ENCODE results near the gene TSPAN12.
"Not testable (repeated sequence)": the region's sequence is repeated elsewhere in the genome, so short reads cannot be mapped to it uniquely, and the experiment has no call there.

Gene TSPAN12, protein sequence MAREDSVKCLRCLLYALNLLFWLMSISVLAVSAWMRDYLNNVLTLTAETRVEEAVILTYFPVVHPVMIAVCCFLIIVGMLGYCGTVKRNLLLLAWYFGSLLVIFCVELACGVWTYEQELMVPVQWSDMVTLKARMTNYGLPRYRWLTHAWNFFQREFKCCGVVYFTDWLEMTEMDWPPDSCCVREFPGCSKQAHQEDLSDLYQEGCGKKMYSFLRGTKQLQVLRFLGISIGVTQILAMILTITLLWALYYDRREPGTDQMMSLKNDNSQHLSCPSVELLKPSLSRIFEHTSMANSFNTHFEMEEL

DNA sequence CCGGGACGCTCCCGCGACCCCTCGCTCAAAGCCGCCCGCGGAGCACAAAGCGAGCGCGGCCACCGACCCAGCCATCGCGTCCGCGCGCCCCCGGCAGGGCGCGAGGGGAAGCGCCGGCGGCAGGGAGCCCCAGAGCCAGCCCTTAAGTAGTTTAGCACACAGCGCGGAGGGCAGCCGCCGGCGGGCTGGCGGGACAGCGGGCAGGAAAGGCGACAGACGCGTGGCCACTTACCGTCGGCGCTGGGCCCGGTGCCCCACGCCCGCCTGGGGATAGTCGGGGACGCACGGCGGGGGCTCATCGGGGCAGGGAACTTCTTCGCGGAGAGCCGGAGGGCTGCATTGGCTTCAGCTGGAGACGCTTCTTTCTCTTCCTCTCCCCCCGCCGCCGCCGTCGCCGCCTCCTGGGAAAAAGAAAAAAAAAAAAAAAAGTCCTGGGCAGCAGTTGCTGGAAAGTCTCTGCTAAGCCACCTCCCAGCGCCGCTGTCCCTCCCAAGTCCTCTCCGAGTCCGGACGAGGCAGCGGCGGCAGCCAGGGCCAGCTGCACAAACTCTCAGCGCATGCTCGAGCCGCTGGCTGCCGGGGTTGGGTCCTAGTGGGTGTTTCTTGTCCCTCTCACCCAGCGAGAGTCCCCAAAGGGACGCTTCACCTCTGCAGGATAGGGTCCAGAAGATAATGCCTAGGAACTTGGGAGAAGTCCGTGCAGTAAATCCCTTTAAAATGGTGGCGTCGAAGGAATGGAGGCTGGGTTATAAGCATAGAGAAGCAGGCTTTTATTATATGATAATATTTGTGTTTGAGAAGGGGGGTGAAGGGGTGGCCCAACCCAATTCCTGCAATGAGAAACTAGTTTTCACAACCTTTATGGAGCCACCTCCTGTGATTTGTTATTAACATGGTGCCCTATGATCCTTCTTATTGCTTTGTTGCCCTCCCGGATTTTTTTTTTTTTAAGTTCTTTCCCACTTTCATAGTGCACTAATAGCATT lies at the start of gene TSPAN12:
TSS of gene TSPAN12 (minus strand) at position 557 of the 986 bp plus-strand sequence. CDS start 1,381 bp downstream, outside the sequence.
- DNase-seq = peak; percentile 22

DNA sequence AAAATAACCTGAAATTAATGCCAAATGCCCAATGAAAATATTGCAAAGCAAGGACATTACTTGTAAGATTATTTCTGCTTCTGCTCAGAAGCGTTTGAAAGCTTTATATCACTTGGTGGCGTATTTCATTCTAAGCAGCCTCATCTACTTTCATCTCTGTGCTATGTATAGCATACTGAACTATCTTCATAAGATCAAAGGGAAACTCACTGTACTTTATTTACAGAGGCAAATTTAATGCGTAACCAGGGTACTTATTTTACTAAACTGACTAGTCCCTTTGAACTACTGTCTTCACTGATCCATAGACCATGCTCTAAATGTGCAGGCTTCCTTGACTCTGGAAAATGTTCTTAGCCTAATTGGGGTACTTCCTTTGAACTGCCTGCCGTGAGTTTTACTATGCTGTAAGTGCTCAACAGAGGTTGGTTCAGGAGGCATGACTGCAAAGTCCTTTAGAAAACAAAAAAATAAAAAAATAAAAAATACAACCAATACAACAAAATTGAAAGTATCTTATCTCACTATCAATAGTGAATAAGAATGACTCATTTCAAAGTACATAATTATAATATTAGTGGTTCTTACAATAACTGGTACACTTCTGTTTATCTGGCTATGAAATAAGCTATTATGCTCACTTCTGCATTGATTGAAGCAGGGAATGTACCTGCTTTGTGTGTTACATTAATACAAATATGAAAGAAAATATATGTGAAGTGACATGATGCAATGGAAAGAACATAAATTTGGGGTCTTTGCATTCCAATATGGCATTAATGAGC lies 41.0 kb upstream of the TSPAN12 start:
- no peak for DNase-seq

DNA sequence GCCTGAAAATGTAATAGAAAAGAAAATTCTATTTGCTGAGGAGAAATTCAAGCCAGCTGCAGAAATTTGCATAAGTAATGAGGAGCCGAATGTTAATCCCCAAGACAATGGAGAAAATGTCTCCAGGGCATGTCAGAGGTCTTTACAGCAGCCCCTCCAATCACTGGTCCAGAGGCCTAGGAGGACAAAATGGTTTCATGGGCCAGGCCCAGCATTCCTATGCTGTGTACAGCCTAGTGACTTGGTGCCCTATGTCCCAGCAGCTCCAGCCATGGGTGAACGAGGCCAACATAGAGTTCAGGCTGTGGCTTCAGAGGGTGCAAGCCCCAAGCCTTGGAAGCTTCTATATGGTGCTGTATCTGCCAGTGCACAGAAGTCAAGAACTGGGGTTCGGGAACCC lies 37.3 kb upstream of the TSPAN12 start:
- DNase-seq = not testable (repeated sequence)

DNA sequence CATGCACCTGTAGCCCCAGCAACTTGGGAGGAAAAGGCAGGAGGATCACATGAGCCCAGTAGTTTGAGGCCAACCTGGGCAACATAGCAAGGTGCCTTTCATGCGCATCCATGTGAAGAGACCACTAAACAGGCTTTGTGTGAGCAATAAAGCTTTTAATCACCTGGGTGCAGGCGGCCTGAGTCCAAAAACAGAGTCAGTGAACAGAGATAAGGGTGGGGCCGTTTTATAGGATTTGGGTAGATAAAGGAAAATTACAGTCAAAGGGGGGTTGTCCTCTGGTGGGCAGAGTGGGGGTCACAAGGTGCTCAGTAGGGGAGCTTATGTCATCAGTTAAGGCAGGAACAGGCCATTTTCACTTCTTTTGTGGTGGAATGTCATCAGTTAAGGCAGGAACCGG lies 27.7 kb upstream of the TSPAN12 start:
- DNase-seq = not testable (repeated sequence)

DNA sequence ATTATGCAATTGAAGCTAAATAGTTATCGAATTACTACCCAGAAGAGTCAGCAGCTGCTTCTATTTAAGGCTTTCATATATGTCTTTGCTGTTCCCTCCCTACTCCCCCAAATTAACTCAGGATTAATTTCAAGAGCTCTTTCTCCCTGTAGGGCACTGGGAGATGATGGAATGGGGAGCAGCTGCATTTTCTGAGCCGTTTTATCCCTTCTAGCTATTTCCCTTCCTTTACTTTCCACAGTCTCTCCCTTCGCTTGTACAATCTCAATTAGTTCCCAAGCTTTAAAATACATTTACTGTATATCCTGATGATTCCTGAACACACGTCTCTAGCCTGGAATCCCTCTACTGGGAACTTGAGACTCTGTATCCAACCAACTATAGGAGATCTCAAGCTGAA lies 19.8 kb upstream of the TSPAN12 start:
- no peak for DNase-seq

DNA sequence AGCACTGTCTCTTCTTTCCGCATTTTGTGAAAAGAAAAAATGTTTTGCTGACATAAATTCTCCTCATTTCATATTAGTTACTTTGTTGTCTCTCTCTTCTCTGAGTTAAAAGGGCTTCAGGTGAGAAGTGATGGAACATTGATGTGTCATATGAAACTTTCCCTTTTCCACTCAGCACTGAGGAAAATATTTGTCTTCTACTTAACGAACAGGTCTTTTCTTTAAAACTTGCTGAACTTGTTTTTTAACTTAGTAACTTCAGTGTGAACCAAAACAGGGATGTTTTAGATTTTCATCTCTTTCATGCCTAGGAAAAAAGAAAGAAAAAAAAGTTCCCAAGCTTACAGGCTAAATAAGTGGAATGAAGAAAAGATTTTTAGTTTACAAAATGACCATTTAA lies 19.0 kb upstream of the TSPAN12 start:
- DNase-seq = no peak

DNA sequence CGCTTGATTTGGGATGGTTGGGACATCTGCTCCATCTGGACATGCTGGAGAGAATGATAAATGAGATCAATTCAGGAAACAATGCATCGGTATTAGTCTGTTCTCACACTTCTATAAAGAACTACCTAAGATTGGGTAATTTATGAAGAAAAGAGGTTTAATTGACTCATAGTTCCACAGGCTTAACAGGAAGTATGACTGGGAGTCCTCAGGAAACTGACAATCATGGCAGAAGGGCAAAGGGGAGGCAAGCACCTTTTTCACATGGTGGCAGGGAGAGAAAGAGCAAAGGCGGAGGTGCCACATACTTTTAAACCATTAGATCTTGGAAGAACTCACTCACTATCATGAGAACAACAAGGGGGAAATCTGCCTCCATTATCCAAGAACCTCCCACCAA lies 16.8 kb upstream of the TSPAN12 start:
- no peak for DNase-seq

DNA sequence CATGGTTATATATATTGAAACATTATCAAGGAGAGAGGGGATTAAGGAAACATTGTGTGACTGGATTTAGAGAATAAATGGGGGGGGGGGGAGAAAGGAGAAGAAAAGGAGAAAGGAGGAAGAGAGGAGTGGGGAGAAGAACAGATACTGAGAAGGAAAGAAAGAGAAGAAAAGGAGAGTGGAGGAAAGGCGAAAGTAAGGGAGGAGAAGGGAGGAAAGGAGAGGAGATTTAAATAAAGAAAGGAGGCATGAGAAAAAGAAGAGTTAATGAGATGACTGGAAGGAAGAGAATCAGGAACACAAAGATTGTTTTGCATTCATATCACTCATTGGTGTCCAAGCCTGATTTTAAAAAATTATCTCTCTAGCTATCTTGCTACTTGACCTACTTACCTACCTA lies 16.1 kb upstream of the TSPAN12 start:
- DNase-seq = no peak

DNA sequence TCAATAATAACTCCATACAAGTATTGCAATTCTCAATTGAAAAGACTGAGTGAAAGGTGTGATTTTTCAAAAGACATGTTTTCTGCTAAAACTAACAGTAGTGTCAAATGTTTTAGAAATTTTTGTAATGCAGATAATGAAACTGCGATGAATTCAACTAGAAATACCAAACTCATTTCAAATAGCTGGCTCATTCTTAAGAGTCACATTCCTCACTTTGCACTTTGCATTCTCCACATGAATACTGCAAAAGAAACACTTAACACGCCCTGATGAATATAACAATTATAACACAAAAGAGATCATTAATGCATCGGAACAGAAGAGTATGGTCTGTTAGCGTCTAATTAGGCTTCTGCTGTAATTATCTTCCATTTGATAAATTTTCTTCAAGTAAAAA lies 15.5 kb upstream of the TSPAN12 start:
- DNase-seq = no peak

DNA sequence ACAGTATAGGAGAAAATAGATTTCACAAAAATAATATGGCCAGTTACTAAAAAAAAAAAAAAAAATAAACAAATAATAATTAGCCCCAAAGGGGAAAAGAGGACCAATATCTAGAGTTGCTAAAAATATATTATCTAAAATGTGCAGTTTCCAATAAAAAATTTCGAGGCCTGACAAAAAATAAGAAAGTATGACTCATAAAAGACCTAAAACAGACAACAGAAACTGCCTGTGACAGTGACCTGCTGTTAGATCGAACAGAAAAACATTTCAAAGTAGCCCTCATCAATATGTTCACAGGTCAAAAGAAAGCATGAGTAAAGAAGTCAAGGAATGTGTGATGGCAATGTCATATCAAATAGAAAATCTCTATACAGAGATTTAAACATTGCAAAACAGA lies 11.8 kb upstream of the TSPAN12 start:
- DNase-seq = no peak

DNA sequence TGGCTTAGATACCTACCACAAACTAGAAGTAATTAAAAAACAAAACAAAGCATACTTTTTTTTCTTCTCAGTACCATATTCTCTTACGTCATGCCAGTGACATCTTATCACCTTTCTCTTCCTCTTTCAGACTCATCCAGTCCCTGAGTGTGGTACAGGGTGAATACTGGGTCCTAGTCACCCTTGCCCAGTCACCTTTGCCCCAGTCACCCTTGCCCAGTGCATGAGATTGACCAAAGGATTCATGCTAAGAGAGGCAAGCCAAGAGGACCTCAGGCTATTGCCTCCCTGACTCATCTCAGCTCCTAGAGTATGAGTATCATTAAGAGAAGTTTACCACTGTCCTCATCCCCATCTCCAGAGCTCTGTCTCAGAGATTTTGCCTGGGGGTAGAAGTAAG lies 10.0 kb upstream of the TSPAN12 start:
- no peak for DNase-seq

DNA sequence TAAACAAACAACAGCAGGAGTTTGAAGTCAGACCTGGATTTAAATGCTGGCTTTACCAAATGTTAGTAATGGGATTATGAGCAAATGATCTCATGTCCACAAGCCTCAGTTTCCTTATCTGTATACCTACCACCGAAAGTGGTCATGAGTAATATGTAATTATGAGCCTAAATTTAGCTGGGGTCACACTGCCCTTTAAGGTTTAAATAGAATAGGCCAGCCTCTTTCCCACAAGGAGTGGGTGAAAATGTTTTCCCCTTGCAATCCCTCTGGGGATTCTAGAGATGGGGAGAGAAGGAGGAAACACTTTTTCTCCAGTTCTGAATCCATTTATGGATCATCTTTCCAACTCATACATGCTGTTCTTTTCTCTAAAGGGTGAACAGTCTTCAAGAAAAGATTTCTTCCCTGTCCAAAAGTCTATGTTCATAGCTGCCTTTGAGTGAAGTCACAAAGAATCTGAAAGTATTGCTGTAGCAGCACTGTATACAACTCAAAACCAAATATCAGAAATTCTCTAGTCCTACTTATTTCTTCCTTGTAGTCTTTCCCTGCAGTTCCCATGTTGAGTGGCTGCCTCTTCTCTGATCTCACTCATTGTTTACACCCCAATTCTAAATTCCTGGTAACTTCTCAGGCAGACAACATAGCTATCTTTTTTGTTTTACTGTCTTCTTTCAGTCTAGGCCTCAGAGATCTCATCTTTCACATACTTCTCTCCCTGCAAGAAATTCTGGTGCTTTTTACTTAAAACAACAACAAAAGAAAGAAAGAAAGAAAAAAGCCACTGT lies 7.4 kb upstream of the TSPAN12 start:
- no peak for DNase-seq

DNA sequence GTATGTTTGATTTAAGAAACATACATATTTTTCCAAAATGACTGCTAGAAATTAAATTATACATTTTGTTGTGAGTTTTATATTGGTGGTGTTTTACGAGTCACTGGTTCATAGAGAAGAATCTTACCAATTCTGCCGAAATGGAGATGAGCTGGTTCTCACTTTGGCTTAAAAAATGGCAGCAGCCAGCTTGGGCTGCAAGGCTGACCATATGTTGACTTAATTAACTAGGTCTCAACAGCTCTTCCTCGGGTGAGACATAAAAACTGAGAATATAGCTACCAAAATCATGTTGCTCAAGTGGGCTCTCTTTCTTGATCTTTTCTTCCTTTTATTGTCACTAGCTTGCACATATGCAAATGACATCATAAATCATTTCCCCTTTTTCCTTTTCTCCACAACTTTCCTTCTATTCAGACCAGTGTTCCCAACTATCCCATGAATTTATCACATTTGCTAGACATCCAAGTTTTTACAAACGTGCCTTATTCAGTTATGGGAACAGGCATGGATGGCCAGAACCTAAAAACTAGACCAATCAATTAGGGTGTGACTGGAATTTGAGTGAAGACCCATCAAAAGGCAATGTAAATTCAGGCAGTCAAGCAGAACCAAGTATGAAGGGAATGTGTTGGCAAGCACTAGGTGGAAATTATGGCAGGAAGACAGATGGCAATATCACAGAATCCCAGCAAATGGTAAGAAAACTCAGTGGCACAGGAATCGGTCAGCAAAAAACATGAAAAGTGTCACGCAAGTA lies 6.4 kb upstream of the TSPAN12 start:
- DNase-seq = no peak

DNA sequence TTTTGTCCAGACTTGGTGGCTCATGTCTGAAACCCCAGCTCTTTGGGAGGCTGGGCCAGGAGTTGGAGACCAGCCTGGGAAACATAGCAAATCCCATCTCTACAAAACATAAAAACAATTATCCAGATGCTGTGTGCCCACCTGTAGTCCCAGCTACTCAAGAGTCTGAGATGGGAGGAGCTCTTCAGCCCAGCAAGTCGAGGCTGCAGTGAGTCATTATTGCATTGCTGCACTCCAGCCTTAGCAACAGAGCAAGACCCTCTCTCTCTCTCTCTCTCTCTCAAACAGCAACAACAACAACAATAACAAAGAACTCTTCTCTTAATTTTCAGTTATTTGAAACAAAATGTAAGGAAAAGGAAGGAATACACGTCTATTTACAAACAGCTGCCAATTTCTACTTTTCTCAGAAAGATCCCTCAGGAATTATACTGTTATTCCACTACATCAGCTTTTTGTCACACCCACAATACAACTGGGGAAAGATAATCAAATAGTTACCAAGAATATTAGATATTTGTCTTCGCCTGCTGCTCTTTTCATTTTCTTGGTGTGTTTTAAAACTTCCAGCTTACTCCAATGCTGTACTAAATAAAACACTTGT lies 5.1 kb upstream of the TSPAN12 start:
- DNase-seq = no peak

DNA sequence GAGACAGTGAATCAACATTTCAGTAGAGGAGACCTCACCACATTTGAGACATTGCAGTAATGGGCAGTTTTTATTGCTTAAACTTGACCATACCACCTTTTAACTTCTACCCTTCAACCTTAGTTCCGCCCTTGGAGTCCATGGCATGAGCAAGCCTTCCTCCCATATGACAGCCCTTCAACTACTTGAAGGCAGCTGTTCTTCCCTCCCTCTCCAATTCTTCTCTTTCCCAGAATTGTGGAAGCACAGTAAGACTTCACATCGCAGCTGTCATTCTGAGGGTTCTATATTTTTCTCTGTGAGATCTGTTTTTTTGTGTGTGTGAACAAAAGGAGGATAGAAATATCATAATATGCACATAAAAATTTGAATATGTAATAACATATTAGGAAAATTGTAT lies 2.2 kb upstream of the TSPAN12 start:
- DNase-seq = no peak

DNA sequence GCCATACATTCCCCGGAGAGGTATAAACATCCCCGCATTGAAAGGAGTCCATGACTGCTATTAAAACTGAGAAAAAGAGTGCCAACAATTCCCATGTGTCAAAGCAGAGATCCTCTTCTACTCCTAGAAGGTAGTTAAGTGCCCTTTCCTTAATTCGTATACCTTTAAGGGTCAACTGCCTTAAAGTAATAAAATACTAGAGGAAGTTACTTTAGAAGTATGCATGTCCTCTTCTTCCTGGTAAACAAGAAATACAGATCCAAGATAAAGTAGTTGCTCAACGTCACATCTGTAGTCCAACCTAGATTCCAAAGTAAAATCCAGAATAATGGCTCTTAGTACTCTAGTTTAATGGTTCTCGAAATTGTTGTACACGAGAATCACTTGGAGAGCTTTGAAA lies 1.5 kb upstream of the TSPAN12 start:
- DNase-seq = no peak

DNA sequence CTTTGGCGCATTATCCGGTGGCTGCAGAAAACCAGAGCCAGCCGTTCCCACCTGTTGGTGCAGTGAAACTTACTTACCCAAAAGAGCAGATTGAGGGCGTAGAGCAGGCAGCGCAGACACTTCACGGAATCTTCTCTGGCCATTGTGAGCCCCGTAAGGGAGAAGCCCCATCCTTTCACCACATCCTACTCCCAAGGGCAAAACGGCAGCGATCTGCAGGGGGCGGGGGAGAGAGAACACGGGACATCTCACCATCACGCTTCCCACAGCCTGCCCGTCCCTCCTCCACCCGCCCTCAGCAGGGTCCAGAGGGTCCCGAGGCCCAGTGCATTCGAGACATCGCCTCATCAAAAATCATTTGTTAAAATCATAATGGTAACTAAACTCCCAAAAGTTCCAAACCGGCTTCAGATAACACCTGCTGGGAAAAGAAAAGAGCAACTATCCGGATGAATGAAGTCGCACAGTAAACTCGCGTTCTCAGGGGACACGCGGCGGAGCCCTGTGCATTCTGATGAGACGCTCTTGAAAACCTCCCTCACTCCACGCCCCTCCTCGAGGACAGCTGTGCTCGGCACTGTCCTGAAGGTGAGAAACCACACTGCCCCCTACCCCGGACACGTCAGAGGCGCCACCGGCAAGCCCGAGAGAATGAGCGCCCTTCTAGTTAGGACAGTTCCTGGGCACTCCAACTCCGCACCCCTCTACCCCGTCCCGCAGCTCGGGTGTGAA lies 1.2 kb downstream of the TSPAN12 start:
- DNase-seq = no peak

DNA sequence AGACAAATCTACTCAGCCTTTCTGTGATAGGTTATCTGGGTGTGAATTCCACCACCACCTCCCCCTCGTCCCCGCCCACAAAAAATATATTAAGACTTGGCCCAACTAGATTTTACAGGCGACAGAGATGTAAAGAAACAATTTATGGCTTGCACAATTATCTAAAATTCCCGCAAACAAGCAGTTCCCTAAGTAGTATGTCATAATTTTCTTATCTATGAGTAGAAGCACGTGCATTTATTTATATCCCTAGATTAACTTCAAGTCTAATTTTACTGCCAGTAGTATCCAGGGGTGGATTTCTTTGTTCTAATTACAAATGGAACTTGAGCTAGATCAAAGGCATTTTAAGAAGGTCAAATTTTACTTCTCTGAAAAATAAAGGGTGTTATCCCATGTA lies 1.7 kb downstream of the TSPAN12 start:
- DNase-seq = no peak

DNA sequence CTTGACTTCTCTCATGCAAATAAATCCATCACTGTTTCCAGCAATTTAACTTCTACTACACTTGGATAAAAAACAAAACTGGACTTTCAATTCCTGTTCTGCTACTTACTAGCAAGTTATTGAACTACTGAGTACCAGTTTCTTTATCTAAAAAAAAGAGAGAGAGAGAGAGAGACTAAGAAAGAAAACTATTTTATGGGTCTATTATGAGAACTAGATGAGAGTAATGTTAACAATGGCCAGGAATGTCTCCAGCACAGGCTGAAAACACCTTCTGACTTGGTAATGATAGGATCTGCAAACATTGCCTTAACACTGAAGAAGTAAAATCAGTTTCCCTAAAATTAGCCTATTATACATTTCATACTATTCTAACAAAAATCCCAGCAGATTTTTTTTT lies 5.2 kb downstream of the TSPAN12 start:
- DNase-seq = no peak

DNA sequence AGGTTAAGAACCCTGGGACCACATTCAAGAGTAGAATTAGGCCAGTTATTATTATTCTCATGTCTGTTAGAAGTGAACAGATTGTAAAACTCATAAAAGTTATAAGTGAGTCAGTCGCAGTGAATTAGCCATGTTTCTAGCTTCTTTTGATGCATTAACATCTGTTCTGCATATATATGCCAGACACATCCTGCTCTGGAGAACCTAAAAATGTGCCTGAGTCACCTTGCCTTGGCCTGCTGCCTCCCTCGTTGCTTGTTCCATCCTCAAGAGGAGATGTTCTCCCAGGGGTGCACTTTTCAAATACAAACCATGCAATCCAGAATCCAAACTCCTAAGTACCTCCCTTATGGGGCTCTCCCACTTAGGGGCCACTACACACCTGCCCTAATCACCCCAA lies 14.8 kb downstream of the TSPAN12 start:
- no peak for DNase-seq
